Loucy (cell line): Measurements from ENCODE around the gene OR1K1.

Experiments
- EZH2phosphoT487 ChIP-seq: fragments of 200-600 bp; IDR thresholded peaks from 2 replicates; pipeline ENCODE4 v1.6.1; 2018; ENCODE audit warnings: antibody characterized with exemption, mild to moderate bottlenecking, moderate library complexity, borderline replicate concordance
- TF ChIP-seq, protein P1 (sequence below): fragments of 200-600 bp; sonication (generic); conservative IDR thresholded peaks from 2 replicates; pipeline ENCODE4 v1.5.1; 2014; ENCODE audit warnings: mild to moderate bottlenecking, antibody characterized with exemption, low read length

DNA sequence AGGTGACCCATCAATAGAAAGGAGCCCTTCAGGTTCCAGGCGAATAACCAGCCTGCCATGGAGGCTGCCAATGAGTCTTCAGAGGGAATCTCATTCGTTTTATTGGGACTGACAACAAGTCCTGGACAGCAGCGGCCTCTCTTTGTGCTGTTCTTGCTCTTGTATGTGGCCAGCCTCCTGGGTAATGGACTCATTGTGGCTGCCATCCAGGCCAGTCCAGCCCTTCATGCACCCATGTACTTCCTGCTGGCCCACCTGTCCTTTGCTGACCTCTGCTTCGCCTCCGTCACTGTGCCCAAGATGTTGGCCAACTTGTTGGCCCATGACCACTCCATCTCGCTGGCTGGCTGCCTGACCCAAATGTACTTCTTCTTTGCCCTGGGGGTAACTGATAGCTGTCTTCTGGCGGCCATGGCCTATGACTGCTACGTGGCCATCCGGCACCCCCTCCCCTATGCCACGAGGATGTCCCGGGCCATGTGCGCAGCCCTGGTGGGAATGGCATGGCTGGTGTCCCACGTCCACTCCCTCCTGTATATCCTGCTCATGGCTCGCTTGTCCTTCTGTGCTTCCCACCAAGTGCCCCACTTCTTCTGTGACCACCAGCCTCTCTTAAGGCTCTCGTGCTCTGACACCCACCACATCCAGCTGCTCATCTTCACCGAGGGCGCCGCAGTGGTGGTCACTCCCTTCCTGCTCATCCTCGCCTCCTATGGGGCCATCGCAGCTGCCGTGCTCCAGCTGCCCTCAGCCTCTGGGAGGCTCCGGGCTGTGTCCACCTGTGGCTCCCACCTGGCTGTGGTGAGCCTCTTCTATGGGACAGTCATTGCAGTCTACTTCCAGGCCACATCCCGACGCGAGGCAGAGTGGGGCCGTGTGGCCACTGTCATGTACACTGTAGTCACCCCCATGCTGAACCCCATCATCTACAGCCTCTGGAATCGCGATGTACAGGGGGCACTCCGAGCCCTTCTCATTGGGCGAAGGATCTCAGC lies at the start of gene OR1K1:
- TF ChIP-seq, protein P1, sequence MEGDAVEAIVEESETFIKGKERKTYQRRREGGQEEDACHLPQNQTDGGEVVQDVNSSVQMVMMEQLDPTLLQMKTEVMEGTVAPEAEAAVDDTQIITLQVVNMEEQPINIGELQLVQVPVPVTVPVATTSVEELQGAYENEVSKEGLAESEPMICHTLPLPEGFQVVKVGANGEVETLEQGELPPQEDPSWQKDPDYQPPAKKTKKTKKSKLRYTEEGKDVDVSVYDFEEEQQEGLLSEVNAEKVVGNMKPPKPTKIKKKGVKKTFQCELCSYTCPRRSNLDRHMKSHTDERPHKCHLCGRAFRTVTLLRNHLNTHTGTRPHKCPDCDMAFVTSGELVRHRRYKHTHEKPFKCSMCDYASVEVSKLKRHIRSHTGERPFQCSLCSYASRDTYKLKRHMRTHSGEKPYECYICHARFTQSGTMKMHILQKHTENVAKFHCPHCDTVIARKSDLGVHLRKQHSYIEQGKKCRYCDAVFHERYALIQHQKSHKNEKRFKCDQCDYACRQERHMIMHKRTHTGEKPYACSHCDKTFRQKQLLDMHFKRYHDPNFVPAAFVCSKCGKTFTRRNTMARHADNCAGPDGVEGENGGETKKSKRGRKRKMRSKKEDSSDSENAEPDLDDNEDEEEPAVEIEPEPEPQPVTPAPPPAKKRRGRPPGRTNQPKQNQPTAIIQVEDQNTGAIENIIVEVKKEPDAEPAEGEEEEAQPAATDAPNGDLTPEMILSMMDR: no peak
- no peak for TF ChIP-seq EZH2phosphoT487
